HepG2 (cell line): ENCODE data around the gene TADA2A. TPM values are rescaled to one million over a fixed set of nuclear protein-coding genes. Genes with fewer than 3 reads are reported as not detected.

Experiments used
- ATAC-seq: fragments of 200-7000 bp; cut with Tn5 transposase; 3 replicates; pipeline ENCODE4 v1.9.1; 2020; ENCODE audit warnings: mild to moderate bottlenecking, moderate library complexity
- BruUV-seq: library from RNA; stranded (reverse); fragments of 400-500 nt; replicated peaks from 2 replicates; lab custom pipeline; 2021; lab: Mats Ljungman, UMichigan
- CTCF ChIA-PET: fragments of 300-600 bp; formaldehyde crosslinking; extraction: SDS; loops from one replicate; lab custom pipeline; 2021; ENCODE audit warnings: low total read pairs, inconsistent platforms, low intra/inter-chr PET ratio; lab: Yijun Ruan, JAX
- POLR2A ChIA-PET: fragments of 350-600 bp; sonication (Branson Sonifier 250); formaldehyde crosslinking; loops from one replicate; lab custom pipeline; 2020; ENCODE audit warnings: antibody characterized with exemption, inconsistent platforms; lab: Yijun Ruan, JAX
- DNase-seq: peaks from one replicate; pipeline ENCODE4 v3.0.0-alpha.2; 2015; ENCODE audit warnings: low spot score
- FAIRE-seq: peaks from 3 replicates; lab custom pipeline; 2011; peaks lifted over from hg19 to GRCh38; lab: Jason Lieb, UNC
- H2AFZ ChIP-seq: one replicate; pipeline ENCODE4 v1.6.1; 2011; ENCODE audit warnings: low read length, inconsistent platforms
- H3K27ac ChIP-seq: fragments of 300-600 bp; 3 replicates; pipeline ENCODE4 v1.8.0; 2011; ENCODE audit warnings: mixed run types, mild to moderate bottlenecking, mixed read lengths, low read length, inconsistent platforms; ENCODE audit not compliant: insufficient read depth; ENCODE audit errors: extremely low read length
- H3K27me3 ChIP-seq, 2 experiments: fragments of 200-600 bp in 1 of 2; 2 replicates in 1 of 2; 3 replicates in 1 of 2; pipeline versions ENCODE4 v1.6.0 to v1.8.0; 2011; ENCODE audit warnings: low read length in 2 of 2, mild to moderate bottlenecking in 2 of 2, moderate library complexity in 2 of 2, inconsistent platforms in 1 of 2; ENCODE audit not compliant: insufficient read depth in 2 of 2, control insufficient read depth in 1 of 2
- H3K36me3 ChIP-seq, 2 experiments: fragments of 200-600 bp in 1 of 2; replicated peaks in 1 of 2; 2 replicates in 1 of 2; 3 replicates in 1 of 2; pipeline versions ENCODE4 v1.5.1 to v1.8.0; 2011; ENCODE audit warnings: low read length in 2 of 2, inconsistent platforms in 1 of 2; ENCODE audit not compliant: insufficient read depth in 2 of 2, control insufficient read depth in 1 of 2
- H3K4me1 ChIP-seq: 2 replicates; pipeline ENCODE4 v1.5.1; 2012; ENCODE audit warnings: low read length, inconsistent platforms; ENCODE audit not compliant: insufficient read depth
- H3K4me2 ChIP-seq: 2 replicates; pipeline ENCODE4 v1.6.0; 2011; ENCODE audit warnings: low read depth, low read length, inconsistent platforms
- H3K4me3 ChIP-seq, 3 experiments: fragments of 200-600 bp in 1 of 3; sonication (generic), shearing (Covaris generic) in 1 of 3; replicated peaks in 1 of 3; 2 replicates each; pipeline ENCODE4 v1.5.1; 2011 to 2016; ENCODE audit warnings: low read length in 3 of 3, inconsistent platforms in 2 of 3, low read depth in 2 of 3, mild to moderate bottlenecking in 2 of 3, control low read depth in 1 of 3, mixed read lengths in 1 of 3; ENCODE audit not compliant: insufficient read depth in 1 of 3
- H3K79me2 ChIP-seq: one replicate; pipeline ENCODE4 v1.6.1; 2011; ENCODE audit warnings: low read length, inconsistent platforms; ENCODE audit not compliant: insufficient read depth
- H3K9ac ChIP-seq: 2 replicates; pipeline ENCODE4 v1.6.0; 2011; ENCODE audit warnings: mild to moderate bottlenecking, low read depth, low read length, inconsistent platforms; ENCODE audit not compliant: insufficient read depth
- H3K9me3 ChIP-seq: 2 replicates; pipeline ENCODE4 v1.5.1; 2012; ENCODE audit warnings: mild to moderate bottlenecking, low read length
- H4K20me1 ChIP-seq: 2 replicates; pipeline ENCODE4 v1.6.0; 2011; ENCODE audit warnings: inconsistent platforms, mild to moderate bottlenecking, low read length, moderate library complexity; ENCODE audit not compliant: insufficient read depth
- FOXA3 ChIP-seq: IDR thresholded peaks from 2 replicates; pipeline ENCODE4 v1.6.1; 2016; ENCODE audit warnings: missing genetic modification reagents, missing compliant biosample characterization
- MAF1 ChIP-seq: sonication (generic); formaldehyde crosslinking; IDR thresholded peaks from 2 replicates; pipeline ENCODE4 v1.5.0; 2020; ENCODE audit warnings: missing genetic modification reagents, borderline replicate concordance
- NCOA1 ChIP-seq: sonication (generic); formaldehyde crosslinking; IDR thresholded peaks from 2 replicates; pipeline ENCODE4 v1.9.0; 2021; ENCODE audit warnings: missing genetic modification reagents
- SIN3A ChIP-seq: IDR thresholded peaks from 2 replicates; pipeline ENCODE4 v1.6.1; 2011; ENCODE audit warnings: low read depth, mild to moderate bottlenecking, control low read depth, low read length, borderline replicate concordance
- SP4 ChIP-seq: sonication (generic); formaldehyde crosslinking; IDR thresholded peaks from 2 replicates; pipeline ENCODE4 v1.8.1; 2023; ENCODE audit warnings: mild to moderate bottlenecking, missing genetic modification reagents
- THAP11 ChIP-seq: IDR thresholded peaks from 2 replicates; pipeline ENCODE4 v1.6.1; 2016; ENCODE audit warnings: missing biosample characterization, missing genetic modification reagents
- ZNF362 ChIP-seq: sonication (generic); formaldehyde crosslinking; IDR thresholded peaks from 2 replicates; pipeline ENCODE4 v1.4.0; 2020; ENCODE audit warnings: missing genetic modification reagents, mild to moderate bottlenecking, borderline replicate concordance
- ZNF557 ChIP-seq: sonication (generic); formaldehyde crosslinking; IDR thresholded peaks from 2 replicates; pipeline ENCODE4 v1.4.0; 2020; ENCODE audit warnings: missing genetic modification reagents
- ZNF605 ChIP-seq: sonication (generic); formaldehyde crosslinking; IDR thresholded peaks from 2 replicates; pipeline ENCODE4 v1.8.0; 2022; ENCODE audit warnings: mild to moderate bottlenecking, missing genetic modification reagents
- ZXDC ChIP-seq: sonication (generic); formaldehyde crosslinking; IDR thresholded peaks from 2 replicates; pipeline ENCODE4 v1.5.0; 2020; ENCODE audit warnings: mild to moderate bottlenecking, missing genetic modification reagents
- WGBS: methylation state at CpG from one replicate; pipeline ENCODE4 v1.1.6; 2017; ENCODE audit warnings: low lambda C conversion rate; 5-methylcytosine and 5-hydroxymethylcytosine counted together
- in situ Hi-C: cut with HindIII; loops from 2 replicates; pipeline ENCODE4 v1.10.0; 2017; ENCODE audit warnings: low pct_unique_long_range_greater_than_20kb; ENCODE audit not compliant: extremely low pct_ligation_motif_present
- intact Hi-C: fragments of 100-400 bp; cut with micrococcal nuclease; formaldehyde crosslinking; loops from one replicate; pipeline ENCODE4 v1.10.0; 2022; ENCODE audit not compliant: unreplicated experiment
- polyA plus RNA-seq, 8 experiments: library from polyadenylated mRNA; depleted of rRNA in 3 of 8; stranded (reverse) in 7 of 8; unstranded in 1 of 8; fragments of >200 nt; fragmentation: Illumina TruSeq in 4 of 8; extraction: Trizol in 4 of 8; gene quantifications; 2 replicates each; pipeline versions ENCODE4 v1.2.1 to v1.2.3, GENCODE V29; 2011 to 2016; ENCODE audit warnings: low read depth in 4 of 8, missing spikeins in 1 of 8, mixed read lengths in 1 of 8; ENCODE audit not compliant: insufficient read depth in 1 of 8
- total RNA-seq, 5 experiments: library from RNA; depleted of rRNA; stranded (reverse); fragments of >200 nt; fragmentation: Illumina TruSeq; extraction: Trizol; gene quantifications; 2 replicates each; pipeline ENCODE4 v1.2.3, GENCODE V29; 2016; ENCODE audit warnings: low read depth in 1 of 5
- TF ChIP-seq, protein P1 (sequence below): sonication (generic); formaldehyde crosslinking; IDR thresholded peaks from 2 replicates; pipeline ENCODE4 v1.4.0; 2020; ENCODE audit warnings: mild to moderate bottlenecking, missing genetic modification reagents, borderline replicate concordance
- TF ChIP-seq, protein P2 (sequence below): sonication (generic); formaldehyde crosslinking; IDR thresholded peaks from 2 replicates; pipeline ENCODE4 v1.5.0; 2020; ENCODE audit warnings: missing genetic modification reagents, mild to moderate bottlenecking, borderline replicate concordance

TADA2A gene
- total and polyA plus RNA-seq, 2 of the 13 experiments (the other 11 are each of a cell fraction or from before 2014, with no cell fraction given): 8.0 to 14.0 TPM

- TF ChIP-seq, protein P1, sequence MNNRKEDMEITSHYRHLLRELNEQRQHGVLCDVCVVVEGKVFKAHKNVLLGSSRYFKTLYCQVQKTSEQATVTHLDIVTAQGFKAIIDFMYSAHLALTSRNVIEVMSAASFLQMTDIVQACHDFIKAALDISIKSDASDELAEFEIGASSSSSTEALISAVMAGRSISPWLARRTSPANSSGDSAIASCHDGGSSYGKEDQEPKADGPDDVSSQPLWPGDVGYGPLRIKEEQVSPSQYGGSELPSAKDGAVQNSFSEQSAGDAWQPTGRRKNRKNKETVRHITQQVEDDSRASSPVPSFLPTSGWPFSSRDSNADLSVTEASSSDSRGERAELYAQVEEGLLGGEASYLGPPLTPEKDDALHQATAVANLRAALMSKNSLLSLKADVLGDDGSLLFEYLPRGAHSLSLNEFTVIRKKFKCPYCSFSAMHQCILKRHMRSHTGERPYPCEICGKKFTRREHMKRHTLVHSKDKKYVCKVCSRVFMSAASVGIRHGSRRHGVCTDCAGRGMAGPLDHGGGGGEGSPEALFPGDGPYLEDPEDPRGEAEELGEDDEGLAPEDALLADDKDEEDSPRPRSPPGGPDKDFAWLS (CRISPR knock-in tag): no peak
- TF ChIP-seq, all 625 proteins: peak for 97
Observed at GRCh38 chr17:37358098-37358829, 48.4 kb upstream of the TADA2A start (continued).

DNA sequence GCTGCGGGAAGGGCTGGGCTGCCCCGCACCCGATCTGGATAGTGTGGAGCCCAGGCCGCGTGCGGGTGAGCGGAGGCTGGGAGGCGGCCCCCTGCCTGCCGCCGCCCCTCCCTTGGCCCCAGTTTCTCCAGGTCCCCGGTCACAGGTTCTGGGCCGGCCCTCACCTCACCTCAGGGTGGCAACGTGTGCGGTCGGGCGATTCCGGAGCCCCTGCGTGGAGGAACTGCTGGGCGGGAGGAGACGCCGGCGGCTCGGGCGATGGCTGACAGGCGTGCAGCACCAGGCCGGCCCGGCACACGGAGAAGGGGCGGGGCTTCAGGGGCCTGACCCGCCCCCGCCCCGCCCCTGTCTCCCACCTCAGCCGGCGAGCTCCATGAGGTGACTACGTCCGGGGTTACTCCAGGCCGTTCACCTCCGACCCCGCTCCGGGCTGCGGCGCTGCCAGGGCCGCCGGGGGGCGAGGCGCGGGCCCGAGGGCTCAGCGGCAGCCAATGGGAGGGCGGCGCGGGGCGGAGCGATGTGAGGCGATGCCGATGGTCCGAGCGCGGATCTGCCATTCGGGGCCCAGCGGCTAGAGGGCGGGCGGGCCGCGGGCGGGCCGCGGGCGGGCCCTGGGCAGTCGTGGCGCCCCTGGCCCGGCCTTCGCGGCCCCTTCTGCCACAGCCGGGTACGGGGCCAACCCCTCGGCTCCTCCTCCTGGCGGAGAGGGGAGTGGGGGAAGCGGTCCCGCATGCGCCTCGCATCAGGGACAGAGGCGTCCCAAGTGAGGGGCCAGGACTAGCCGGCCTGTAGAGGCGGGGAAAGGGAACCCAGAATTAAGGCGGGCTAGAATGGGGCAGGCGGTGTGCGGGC lies 47.6 kb upstream of the TADA2A start:
- H3K4me1 ChIP-seq: peaks cover 49% of the 10 kb centered on the region
- H3K4me2 ChIP-seq: peak overlapping the region; percentile 95
- no peaks in the 10 kb centered on the region; a peak in 1 of 5 replicates for H3K27me3 ChIP-seq
- peaks cover 2 to 5% of the 10 kb centered on the region in 2 experiments; a peak in 3 of 5 replicates for H3K36me3 ChIP-seq
- H2AFZ ChIP-seq: no peak overlapping the region
- H3K9ac ChIP-seq: peak overlapping the region; percentile 95
- H3K9me3 ChIP-seq: no peaks in the 10 kb centered on the region
- FAIRE-seq (no peak), DNase-seq (peak; percentile 94), ATAC-seq (peak; percentile 91)
- BruUV-seq: no TSS peak
- peak overlapping the region; percentile 95 for H3K27ac ChIP-seq
- in situ Hi-C loops (no loop called here), intact Hi-C loops (no loop called here)
- ChIA-PET CTCF (interaction anchor here (2.3 kb wide), 1 partner anchor 14 kb away, joined by 9 read pairs; no protein-coding TSS in a partner anchor), POLR2A (interaction anchor here (0.6 to 1.5 kb wide), 11 partner anchors 9 to 814 kb away, joined by 3 to 8 read pairs (median 4); partner anchors contain the start of genes ACACA, GGNBP2 and TADA2A)
- H3K4me3 ChIP-seq: peak overlapping the region; percentile 95 to 98 (median 97)
- WGBS: 10% methylated on average over 2 of the region's 88 CpGs
- peaks cover 44% of the 10 kb centered on the region for H3K79me2 ChIP-seq
- H4K20me1 ChIP-seq: 0 out of 2 replicates have a peak, but pooled peaks cover 9% of the 10 kb centered on the region
- 0 out of 2 replicates have a peak, but pooled peaks have one; percentile 12 for TF ChIP-seq NCOA1
- TF ChIP-seq ZNF557 (CRISPR knock-in tag): 0 out of 2 replicates have a peak, but pooled peaks have one; percentile 41
- peak; percentile 99 for TF ChIP-seq SP4 (CRISPR knock-in tag)
- no peak for TF ChIP-seq MAF1
- TF ChIP-seq THAP11 (CRISPR knock-in tag): 0 out of 2 replicates have a peak, but pooled peaks have one; percentile 12
- TF ChIP-seq ZXDC (CRISPR knock-in tag): no peak
- TF ChIP-seq, protein P2, sequence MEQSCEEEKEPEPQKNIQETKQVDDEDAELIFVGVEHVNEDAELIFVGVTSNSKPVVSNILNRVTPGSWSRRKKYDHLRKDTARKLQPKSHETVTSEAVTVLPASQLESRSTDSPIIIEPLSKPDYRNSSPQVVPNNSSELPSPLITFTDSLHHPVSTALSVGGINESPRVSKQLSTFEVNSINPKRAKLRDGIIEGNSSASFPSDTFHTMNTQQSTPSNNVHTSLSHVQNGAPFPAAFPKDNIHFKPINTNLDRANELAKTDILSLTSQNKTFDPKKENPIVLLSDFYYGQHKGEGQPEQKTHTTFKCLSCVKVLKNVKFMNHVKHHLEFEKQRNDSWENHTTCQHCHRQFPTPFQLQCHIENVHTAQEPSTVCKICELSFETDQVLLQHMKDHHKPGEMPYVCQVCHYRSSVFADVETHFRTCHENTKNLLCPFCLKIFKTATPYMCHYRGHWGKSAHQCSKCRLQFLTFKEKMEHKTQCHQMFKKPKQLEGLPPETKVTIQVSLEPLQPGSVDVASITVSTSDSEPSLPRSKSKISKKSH (CRISPR knock-in tag): no peak
- no peak for TF ChIP-seq SIN3A
- no peak for TF ChIP-seq ZNF362 (CRISPR knock-in tag)
- TF ChIP-seq ZNF605: peak; percentile 30
- no peak; the same call in 1 of the 2 replicates for TF ChIP-seq FOXA3
